ENCODE results near the gene XKR8. TPM values are rescaled to one million over a fixed set of nuclear protein-coding genes. Genes with fewer than 3 reads are reported as not detected.

Gene XKR8
- total RNA-seq, 1 experiment from 2014 or later, result 17.2 TPM

- Histone ChIP-seq H4K91ac (ENCODE audit: insufficient read length, low read depth, low read length) (no peak overlapping the region), H3K23me2 (ENCODE audit: insufficient read length, low read depth, low read length, poor library complexity, severe bottlenecking) (no peaks in the 10 kb centered on the region), H2AK5ac (ENCODE audit: insufficient read length, low read length) (no peak overlapping the region), H2BK120ac (ENCODE audit: low read depth, low read length, poor library complexity, severe bottlenecking) (no peak overlapping the region), H3K18ac (ENCODE audit: insufficient read length, low read depth, low read length) (no peak overlapping the region), H3K23ac (ENCODE audit: insufficient read length, low read depth, low read length) (no peak overlapping the region), H3K4me2 (ENCODE audit: insufficient read depth, insufficient read length, low read length) (no peak overlapping the region), H4K20me1 (ENCODE audit: control insufficient read depth, insufficient read depth, insufficient read length) (no peaks in the 10 kb centered on the region), H3K4ac (ENCODE audit: low read depth, low read length) (no peak overlapping the region), H3K27me3 (ENCODE audit: insufficient read depth, low read length) (no peaks in the 10 kb centered on the region), H3K9ac (ENCODE audit: extremely low read depth, insufficient read length, low read length) (no peak overlapping the region), H3K79me2 (ENCODE audit: insufficient read depth, low read length) (no peaks in the 10 kb centered on the region), H3K27ac (ENCODE audit: insufficient read length, low read depth, low read length) (no peak overlapping the region), H3T11ph (ENCODE audit: low read length) (no peak overlapping the region), H3K79me1 (ENCODE audit: insufficient read depth, low read depth, low read length, poor library complexity, severe bottlenecking) (no peaks in the 10 kb centered on the region), H2BK5ac (ENCODE audit: insufficient read length, low read length) (no peak overlapping the region), H3K56ac (ENCODE audit: insufficient read length, low read depth, low read length) (no peak overlapping the region), H3K4me1 (ENCODE audit: insufficient read depth, low read length) (no peaks in the 10 kb centered on the region), H3K9me3 (ENCODE audit: control insufficient read depth, low read depth, low read length) (no peaks in the 10 kb centered on the region), H3K14ac (ENCODE audit: insufficient read depth, low read length) (no peak overlapping the region), H2BK20ac (ENCODE audit: low read depth, low read length, poor library complexity, severe bottlenecking) (no peak overlapping the region), H4K8ac (replicated peaks; ENCODE audit: insufficient read length, low read depth, low read length) (no peak overlapping the region), H2AFZ (ENCODE audit: low read length) (no peak overlapping the region), H2BK15ac (ENCODE audit: low read depth, low read length) (no peak overlapping the region), H2BK12ac (ENCODE audit: insufficient read length, low read depth, low read length) (no peak overlapping the region), H4K5ac (ENCODE audit: insufficient read length, low read depth, low read length) (no peak overlapping the region)
- no peaks in the 10 kb centered on the region for H3K4me1 Mint-ChIP-seq
- DNase-seq, result no peak
- no peak overlapping the region for H3K27ac Mint-ChIP-seq
- H3K27me3 Mint-ChIP-seq (ENCODE audit: low read depth), result no peaks in the 10 kb centered on the region
- peaks cover 22 to 77% (median 68%) of the 10 kb centered on the region in 3 experiments; a peak in 6 of 7 replicates for H3K36me3 Mint-ChIP-seq (ENCODE audit: insufficient read depth in 1 of 3, low read depth in 3 of 3)
- TF ChIP-seq CTCF (conservative IDR thresholded peaks at IDR 0.05), result no peak
- no CpG with 5 or more reads among the region's 3 CpGs for WGBS (ENCODE audit: extremely low coverage, insufficient read length, low lambda C conversion rate)
- no peaks in the 10 kb centered on the region for H3K9me3 Mint-ChIP-seq
- H3K4me3 Mint-ChIP-seq, result no peak overlapping the region
Measured at GRCh38 chr1:27951396-27951795, 8.4 kb upstream of the XKR8 start.
